NCI-H1417 (cell line): Measurements from ENCODE around the gene JDP2.

ENCODE experiments used
- DNase-seq, 3 experiments: peaks; one replicate each; lab custom pipeline; 2025; lab: John Stamatoyannopoulos, UW

Gene JDP2

DNA sequence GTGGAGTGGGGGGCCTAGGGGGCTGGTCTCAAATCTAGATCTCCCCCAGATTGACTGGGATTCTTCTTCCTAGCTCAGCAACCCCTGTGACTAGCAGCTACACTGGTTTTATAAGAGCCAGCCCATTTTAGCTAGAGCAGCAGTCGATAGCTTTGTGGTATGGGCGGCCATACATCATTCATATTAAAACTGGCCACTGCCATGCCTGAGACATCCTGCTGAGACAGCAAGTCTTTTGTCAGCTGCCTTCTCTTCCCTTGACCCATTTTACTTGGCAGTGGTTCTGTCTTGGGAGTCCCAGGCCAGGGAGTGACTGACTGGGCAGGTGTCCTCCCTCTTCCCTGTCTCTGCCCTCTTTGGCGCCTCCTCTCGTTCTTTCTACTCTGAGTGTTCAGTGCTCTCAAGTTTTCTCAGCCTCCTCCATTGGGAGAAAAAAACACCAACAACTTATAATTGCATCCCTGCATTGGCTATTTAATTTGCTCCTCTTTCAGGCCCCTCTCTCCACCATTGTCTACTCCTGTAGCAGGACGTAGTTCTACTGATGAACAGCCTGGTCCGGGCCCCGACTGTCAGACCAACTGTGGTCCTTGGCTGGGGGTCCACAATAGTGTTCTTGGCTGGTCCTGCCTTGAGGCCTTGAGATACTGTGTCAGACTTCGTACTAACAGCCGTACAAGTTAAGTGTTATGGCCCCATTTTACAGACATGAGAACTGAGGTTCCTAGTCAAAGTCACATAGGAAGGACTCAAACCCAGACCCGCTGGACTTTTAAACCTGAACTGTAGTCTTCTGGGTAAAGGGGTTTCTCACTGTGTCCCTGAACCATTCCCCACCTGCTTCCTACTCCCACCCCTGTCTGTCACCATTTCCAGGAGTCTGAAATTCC is 18.3 kb upstream of the JDP2 start:
- DNase-seq = peak in 2 of 3 experiments; percentile 42 to 75

DNA sequence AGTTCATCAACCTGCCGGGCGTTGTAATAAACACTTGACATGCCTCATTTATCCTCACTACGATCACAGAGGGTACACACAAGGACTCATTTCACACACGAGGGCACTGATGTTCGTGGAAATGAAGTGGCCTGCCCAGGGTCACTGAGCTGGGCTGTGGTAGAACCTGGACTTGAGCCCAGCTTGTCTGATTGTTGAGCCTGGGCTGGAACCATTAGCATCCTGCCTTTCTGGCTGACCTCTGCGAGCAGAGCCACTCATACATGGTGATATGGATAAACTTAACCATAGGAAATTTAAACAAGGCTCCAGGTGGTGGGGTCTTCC is 16.6 kb upstream of the JDP2 start:
- peak; percentile 89 to 96 (median 95) for DNase-seq

DNA sequence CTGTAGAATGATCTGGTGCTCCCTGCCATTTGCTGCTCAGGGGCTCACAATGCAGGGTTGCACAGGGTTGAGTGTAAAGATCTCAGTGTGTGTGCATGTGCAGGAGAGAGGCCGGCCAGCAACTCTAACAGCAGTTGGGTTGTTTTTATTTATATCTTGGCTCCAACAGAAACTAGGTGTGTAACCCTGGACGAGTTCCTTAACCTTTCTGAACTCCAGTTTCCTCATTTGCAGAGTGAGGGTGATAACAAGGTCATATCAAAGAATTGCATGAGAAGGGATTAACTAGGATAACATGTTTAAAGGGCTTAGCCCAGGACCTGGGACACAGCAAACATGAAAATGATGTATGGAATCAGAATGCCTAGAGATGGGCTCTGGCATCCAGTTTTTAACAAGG is 14.8 kb upstream of the JDP2 start:
- no peak for DNase-seq

DNA sequence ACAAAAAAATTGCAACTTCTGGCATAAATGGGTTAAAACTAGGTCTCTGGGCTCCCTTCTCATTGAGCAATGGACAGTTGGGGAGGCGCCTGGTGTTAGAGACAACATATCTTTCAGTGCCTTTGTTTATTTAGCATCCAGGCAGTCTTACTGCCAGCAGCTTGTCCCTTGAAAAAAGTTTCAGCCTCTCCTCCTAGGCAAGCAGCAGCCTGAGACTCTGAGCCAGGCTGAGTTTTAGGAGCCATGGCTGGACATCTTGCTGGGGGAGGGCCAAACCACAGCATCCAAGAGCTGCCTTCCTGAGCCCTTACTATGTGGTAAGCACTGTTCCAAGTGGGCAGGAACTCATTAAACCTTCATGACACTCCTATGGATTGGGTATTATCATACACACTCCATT is 10.1 kb upstream of the JDP2 start:
- DNase-seq = peak in 1 of 3 experiments; percentile 24

DNA sequence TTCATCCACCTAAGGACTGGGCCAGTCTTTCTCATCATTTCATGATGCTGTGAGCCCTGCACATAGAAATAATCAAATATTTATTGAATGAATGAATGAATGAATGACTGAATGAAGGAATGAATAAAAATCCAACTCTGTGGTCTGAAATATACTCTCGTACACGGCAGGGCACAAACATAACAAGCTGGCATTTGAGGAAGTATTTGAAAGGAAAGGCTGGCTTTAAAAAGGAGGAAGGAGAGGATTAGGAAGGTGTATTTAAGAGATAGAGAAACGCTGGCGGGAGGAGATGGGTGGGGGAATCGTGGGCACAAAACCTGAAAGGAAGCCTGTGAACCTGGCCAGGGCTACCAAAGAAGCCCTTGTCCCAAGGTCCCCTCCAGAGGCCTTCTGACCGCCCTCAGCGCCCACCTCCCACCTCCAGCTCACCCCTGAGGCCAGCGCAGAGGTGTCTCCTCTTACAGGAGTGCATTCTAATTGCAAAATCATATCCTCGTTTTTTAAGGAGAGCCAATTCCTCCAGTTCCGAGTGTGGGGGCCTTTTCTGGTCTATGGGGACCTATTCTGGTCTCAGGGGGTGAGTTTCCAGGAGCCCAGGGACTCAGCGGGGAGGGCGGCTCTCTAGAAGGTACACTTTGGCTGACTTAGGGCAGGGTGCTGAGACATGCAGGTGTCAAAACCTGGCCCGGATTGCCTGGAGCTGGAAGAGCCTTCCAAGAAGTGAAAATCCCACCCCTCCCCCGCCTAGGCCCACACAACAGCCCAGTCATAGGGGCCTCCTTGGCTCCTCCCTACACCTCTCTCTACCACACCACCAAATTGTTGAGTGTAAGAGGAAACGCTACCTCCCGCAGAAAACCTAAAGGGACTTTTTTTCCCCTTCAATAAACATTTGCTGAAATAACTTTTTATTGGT is 8.7 kb upstream of the JDP2 start:
- peak; percentile 59 to 67 (median 62) for DNase-seq

DNA sequence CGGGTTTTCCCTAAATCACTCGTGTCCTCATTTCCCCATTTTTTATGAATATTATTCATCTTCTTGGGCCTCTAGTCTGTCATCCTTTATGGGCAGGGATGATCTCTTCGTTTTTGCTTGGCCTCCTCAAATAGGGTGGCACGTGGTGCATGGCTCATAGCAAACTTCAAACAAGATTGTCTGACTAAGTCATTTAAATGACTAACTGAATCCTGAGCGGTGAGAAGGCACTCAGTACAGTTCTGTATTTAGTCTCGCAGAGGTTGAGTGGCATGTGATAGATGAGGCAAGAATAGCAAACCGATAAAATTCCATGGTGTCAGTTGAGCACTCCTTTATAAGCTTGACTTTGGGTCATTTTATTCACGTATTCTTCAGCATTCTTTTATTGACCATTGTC is 5.7 kb upstream of the JDP2 start:
- DNase-seq = no peak

DNA sequence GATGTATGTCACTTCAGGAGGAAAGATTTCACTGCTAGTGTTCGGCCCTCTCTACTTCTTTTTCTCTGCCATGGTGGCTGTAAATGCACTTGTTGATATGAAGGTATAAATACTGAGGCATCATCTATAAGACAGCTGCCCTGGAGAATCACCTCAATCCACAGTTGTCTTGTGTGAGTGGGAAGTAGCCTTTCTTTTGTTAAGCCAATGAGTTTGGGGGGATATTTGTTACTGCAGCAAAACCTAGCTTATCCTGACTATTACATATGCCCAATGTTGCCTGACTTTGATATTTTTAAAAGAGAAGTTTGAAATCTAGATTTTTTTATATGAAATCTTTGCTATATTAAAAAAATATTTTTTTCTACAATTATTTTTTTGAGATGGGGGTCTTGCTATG is 3.3 kb upstream of the JDP2 start:
- no peak for DNase-seq

DNA sequence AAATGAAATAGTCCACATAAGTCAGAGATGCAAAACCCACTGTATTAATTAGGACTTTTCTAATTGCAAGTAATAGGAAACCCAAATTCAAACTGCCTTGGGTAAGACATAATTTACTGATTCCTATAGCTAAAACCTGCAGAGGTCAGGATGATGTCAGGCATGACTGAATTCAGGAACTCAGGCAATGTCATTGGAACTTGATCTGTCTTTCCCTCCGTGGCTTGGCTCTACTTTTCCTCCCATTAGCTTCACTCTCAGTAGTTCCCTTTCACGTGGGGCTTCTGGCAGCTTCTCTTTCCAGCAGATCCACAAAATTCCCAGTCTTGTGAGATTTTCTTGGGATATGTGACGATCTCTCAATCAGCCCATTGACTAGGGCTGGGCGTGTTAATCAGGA is 2.4 kb upstream of the JDP2 start:
- no peak for DNase-seq

DNA sequence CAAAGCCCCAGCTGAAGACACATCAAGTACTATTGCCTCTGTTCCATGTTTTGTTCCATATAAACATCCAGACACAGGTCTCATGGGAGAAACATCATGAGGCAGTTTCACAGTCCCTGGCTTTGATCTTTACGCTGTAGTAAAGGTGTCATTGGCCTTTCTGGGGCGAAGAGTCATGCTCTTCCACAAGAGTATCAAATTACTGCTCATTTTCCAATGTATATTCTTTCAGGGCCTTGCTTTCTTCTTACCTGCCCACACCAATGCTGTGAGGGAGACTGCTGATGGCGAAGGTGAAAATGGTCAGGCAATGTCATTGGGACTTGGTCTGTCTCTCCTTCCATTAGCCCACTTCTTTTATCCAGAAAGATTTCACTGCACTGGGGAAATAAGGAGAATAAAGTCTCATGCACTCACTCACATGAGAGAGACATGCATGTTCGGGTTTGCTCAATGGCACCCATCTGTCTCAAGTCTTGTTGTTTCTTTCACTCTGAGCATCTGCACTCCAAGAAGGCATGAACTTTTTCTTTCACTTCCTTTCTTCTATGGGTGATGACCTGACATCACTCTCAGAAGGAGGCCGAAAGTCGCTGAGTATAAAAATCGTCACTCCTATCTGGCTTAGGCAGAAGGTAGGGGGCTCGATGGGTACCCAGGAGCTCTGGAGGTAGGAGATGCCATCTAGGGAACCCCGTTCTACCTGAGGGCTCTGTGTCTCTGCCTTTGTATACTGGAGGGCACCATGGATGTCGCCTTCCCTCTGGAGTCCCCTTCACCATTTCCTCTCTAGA is 1.3 kb upstream of the JDP2 start:
- peak; percentile 39 to 46 (median 44) for DNase-seq

DNA sequence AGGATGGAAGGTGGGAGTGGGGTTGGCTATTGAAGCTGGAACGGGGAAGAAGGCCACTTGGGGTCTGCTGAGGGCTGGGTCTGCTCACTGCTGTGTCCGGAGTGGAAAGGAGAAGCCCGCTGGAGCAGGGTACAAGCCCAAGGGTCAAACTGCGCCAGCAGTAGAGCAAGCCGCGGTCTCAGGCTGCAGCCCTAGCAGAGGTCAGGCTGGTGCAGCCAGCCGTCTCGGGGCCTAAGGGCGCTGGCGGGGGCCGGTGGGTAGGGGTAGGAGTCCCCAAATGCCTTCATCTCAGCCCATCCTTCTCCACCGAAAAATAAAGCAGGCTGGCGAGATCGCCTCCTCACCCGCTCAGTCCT is 718 bp upstream of the JDP2 start:
- DNase-seq = no peak

DNA sequence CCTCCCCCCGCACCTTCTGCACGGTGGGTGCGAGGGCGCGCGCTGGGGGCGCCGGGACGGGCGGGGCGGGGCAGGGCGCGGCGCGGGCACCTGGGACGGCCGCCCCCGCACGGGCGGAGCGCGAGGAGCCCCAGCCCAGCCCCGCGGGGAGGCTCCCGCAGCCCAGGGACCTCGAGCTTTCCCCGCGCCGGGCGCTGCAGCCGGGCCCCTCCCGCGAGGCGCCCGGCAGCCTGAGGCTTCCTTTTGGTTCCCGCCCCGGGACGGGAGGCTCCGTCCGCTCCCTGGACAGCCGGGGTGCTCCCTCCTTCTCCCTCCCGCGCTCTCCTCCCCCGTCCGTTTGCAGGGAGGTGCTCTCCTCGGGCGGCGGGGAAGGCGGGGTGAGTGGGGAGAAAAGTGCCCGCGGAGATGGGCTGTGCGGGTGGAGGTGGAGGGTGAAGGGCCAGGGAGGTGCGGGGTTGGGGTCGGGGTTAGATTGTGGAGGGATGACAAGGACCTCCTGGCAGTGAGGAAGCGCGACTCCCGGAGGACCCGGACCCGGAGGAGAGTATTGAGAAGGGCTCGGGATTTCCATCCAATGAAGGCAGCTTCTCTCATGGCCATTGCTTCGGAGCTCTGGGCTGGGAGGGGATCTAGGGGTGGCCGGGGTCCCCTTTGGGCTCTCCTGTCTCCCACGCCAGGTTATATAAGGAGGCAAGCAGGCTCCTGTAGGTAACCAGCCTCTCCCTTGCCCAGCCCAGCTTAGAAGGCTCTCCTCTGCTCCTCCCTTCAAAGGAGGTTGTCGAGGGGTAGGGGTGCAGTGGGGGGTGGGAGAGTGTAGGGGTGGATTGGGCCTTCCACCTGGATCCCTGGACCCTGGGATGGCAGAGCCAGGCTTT is 645 bp downstream of the JDP2 start:
- peak in 2 of 3 experiments; percentile 44 to 57 for DNase-seq

DNA sequence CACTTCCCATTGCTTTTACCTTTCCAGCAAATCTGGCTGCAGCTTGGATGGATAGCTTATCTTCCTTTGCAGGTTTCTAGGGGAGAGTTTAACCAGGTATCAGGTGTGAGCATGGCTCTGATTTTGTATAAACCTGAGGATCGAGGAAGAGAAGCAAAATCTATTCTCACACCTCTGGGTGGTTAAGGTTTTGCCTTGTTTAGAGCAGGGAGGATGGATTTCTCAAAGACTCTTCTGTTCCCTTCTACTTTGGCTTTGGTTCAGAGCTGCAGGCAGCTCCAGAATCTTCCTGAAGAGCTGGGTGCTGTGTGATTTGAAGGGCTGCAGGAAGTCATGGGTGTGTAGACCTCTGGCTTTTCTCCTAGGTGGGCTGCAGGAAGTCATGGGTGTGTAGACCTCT is 1.7 kb downstream of the JDP2 start:
- DNase-seq = peak in 1 of 3 experiments; percentile 11

DNA sequence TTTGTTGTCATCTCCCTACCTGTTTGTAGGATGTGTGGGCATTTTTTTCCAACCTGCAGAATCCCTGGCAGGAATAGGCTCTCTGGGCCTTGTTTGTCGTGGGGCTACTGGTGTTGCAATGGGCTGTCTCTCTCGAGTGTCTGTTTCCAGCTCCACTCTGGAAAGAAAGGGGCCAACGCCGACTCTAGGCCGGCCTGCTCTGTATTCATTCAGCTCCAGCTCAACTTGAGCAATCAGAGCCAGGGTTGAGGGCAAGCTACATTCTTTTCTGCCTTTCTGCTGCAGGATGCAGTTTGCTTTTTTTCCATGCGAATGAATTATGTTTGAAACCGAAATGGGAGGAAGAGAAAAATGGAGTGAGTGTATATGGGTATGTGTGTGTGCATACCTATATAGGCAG is 2.3 kb downstream of the JDP2 start:
- DNase-seq = no peak

DNA sequence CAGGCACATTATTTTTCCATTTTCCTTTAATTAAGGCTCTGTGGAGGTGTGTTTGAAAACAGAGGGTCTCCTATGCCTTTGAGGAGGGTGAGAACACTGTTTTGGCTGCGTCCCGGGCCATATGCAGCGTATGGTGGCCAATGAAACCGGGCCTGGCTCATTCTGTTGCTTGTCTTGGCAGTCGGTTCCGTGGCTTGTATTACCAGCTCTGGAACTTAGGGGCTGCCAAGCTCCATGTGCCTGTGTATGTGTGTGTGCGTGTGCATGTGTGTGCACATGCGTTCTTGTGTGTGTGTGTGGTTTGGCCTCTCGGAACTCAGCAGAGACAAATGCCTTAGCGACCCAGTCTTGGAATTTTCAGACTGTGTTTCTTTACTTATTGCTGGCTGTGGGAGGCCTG is 2.7 kb downstream of the JDP2 start:
- DNase-seq = no peak

DNA sequence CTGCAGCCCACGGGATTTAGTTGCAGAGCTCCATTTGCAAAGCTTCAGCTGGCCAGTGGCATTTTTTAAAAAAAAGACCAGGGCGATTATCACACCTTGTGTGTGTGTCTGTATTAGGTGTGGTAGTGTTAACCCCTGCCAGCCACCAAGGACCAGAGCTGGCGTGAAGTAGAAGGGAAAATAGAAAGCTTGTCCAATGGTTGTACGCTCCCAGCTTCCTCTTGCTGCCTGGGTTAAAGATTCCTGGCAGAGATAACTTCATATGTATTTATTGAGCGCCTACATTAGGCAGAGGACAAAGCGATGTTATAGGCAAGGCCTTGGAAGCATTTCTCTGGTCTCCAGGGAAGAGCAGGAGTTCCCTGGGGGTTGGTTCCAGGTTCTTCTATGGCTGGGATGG is 3.2 kb downstream of the JDP2 start:
- DNase-seq = no peak

DNA sequence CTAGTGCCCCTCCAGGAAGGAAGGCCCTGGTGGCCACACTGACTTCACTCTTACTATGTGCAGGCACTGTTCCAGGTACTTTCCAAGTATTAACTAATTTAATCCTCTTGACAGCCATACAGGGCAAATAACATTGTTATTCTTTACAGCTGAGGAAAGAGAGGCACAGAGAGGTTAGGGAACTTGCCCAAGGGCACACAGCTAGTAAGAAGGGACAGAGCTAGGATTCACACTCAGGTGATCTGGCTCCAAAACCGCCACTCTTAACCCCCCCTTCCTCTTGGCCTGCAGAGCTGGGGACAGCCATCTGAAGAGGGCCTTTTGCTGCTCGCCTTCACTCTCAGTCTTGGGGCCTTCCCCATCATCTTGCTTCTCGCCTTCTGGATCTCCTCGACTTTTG is 4.0 kb downstream of the JDP2 start:
- no peak for DNase-seq

DNA sequence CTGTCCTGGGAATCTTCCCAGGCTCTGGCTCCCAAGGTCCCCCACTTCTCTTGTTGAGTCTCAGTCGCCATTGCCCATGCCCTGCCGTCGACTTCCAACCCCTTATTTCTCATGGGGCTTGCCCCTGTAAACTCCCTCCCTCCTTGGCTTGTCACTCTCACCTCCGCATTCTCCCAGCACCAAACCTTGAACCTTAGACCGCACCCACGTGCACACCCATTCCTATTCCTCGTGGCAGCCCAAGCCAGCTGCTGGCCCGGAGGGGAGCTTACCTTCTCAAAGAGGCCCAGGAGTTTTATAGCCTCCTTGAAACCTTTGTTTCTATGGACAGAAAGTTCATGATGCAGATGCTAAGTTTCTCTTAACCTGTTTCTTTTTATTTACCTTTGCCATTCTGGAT is 4.6 kb downstream of the JDP2 start:
- no peak for DNase-seq

DNA sequence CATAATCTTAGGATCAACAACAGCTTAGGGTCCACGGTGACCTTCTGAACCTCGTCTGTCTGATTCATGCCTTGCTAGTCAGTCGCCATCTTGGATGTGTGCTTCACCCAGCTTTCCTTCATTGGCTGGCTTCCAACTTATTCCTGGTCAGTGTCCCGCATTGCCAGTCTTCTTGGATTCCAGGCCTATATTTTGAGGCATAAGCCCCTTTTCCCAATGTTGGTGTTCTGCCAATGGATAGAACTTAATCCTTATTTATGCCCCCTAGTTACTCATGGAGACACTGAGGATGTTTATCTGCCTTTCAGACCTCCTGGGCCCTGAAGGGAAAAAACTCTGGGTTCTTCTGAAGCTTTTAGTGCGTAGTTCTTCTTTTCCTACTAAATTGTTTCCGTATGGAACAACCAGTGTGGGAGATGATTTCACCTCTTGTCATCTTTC is 5.8 kb downstream of the JDP2 start:
- DNase-seq = no peak

DNA sequence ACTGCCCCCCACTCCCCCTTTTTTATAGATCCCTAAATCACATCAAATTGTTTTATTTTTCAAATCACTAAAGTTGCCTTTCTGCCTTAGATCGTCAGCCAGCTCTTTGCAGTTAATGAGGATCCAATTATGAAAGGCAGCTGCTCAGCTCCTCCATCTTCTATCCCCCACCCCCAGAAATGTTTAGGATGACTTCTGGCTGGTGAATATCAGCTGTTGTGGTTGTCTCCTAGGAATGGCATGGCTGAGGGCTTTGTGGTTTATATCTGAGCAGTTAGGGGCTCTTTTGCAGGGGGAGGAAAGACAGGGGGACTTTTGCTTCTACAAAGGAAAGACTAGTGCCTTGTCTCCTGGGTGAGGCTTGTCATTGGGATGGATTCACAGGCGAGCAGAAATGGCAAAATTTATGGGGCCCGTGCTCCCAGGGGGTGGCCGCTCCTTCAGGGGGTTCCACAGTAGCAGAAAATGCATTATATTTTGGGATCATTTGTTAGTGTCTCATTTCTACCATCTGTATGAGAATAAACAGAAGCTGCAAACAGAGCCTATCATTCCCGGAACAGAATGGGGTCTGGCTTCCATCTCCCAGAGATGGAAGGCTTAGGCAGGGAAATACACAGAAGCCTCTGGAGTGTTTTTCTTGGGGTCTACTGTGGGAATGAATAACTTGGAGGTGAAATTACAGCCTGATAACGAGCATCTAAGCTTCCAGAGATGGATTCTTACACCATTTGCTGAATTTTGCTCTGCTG is 6.5 kb downstream of the JDP2 start:
- DNase-seq = no peak

DNA sequence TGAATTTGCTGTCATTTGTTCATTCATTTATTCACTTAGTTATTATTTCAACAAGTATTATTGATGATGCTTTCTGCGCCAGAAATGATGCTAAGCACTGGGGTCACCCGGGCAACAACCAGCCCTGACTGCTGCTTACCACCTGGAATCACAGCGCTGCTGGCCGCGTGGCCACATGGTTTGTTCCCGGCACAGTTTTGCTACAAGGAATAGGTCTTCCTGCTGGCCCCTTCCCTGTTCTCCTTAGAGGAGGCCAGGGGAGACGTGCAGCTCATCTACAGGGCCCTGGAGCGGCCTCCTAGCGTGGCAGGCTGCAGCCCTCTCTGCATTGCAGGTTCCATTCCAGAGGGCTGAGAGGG is 7.0 kb downstream of the JDP2 start:
- no peak for DNase-seq

DNA sequence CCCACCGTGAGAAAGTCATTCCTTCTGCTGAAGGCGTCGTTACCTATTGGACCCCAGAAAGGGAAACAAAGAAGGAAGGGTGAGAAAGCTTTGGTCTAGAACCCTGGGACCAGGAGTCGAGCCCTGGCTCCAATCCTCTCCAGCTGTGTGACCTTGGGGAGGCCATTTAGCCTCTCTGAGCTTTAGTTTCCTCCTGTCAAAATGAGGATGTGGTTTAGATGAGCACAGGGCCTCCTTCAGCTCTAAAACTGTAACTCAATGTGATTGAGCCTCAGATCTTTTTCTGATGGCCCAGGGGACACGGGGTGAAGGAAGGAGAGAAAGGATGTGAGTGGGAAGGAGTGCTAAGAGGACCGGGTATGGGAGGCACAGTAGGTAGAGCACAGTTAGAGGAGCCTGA is 7.7 kb downstream of the JDP2 start:
- no peak for DNase-seq
